Dermis microvascular lymphatic vessel endothelial cell (primary cell): ENCODE data around the gene NYAP2. TPM values are rescaled to one million over a fixed set of nuclear protein-coding genes. Genes with fewer than 3 reads are reported as not detected.

ENCODE experiments used
- DNase-seq, 2 donors: peaks; one replicate each; pipeline versions ENCODE4 v3.0.0 to v3.0.0-alpha.2; 2010; ENCODE audit warnings: low read depth in 2 of 2
- total RNA-seq: library from RNA; depleted of rRNA; stranded (reverse); fragments of >200 nt; gene quantifications from 2 replicates; pipeline ENCODE4 v1.2.1, GENCODE V29; 2014

NYAP2 gene
- total RNA-seq, 1 donor from 2014 or later: not detected

- no peak for DNase-seq
Observed at GRCh38 chr2:225556461-225556860, 157.0 kb downstream of the NYAP2 start.

- no peak for DNase-seq
Observed at GRCh38 chr2:225558399-225559071, 159.0 kb downstream of the NYAP2 start.

- no peak for DNase-seq
Observed at GRCh38 chr2:225559072-225559415, 159.5 kb downstream of the NYAP2 start.

DNA sequence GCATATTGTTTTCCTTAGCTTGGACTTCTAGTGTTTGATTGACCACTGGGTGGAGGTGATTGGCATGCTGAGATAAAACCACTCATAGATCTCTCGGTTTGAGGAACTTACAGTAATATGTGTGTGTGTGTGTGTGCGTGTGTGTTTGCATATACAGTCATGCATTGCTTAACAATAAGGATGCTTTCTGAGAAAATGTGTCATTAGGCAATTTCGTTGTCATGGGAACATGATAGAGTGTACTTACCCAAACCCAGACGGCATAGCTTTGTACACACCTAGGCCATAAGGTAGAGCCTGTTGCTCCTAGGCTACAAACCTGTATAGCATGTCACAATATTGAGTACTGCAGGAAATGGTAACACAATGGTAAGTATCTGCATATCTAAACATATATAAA, 167.3 kb downstream of the NYAP2 start:
- DNase-seq: no peak

DNA sequence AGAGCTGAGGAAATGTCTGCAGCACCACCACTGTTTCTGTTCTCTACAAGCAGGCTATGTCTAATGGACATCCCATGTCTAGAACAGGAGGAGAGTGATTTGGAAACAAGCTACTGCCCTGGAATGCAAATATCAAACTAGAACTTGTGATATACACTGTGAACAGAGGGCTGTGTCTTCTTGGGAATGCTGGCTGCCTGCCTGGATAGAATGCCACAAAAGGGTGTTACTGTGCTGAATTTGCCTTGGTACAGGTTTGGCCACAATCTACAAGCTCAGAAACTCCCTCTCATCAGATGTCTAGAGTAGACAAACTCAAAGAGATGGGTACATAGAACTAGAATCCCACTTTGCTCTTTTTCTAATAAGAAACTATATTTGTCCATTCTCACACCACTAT, 170.5 kb downstream of the NYAP2 start:
- DNase-seq: no peak

DNA sequence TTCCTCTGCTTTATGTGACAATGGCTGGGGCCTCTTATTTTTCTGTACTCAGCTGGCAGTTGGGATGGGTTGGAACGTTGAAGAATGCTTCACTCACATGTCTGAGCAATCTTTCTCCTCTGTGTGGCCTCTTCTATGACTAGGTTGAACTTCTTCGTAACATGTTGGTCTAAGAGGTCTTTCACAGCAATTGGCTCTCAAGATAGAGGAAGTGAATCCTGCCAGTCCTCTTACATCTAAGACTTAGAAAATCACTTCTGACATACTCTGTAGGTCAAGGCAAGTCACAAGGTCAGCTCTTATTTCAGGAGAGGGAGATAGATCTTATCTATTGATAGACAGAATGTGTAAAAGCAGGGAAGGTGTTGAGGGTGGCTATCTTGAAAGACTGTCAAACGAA, 174.1 kb downstream of the NYAP2 start:
- no peak for DNase-seq

GRCh38 chr2:225574582-225575138, 175.2 kb downstream of the NYAP2 start:
- no peak for DNase-seq

DNA sequence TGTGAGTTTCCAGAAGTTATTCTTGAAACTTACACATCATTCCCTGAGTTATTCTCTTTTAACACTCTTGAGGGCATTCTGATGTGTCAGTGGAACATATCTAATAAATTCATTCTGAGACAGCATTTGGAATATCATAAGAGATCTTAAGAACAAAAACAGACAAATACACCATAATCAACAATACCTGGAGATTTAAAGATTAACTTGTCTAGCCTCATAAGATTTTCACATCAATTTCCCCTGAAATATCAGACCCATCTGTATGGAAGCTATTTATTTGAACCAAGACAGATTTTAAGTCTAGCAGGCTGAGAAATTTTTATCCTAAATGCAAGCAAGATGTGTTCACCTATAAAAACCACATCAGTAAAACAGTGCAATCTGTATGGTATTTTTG, 181.6 kb downstream of the NYAP2 start:
- DNase-seq: no peak

GRCh38 chr2:225581906-225582305, 182.4 kb downstream of the NYAP2 start:
- no peak for DNase-seq

- DNase-seq: no peak
Observed at GRCh38 chr2:225582355-225583116, 183.0 kb downstream of the NYAP2 start.

- DNase-seq: no peak
Observed at GRCh38 chr2:225584796-225585195, 185.3 kb downstream of the NYAP2 start.

- DNase-seq: no peak
Observed at GRCh38 chr2:225590932-225591331, 191.4 kb downstream of the NYAP2 start.

GRCh38 chr2:225597911-225598310, 198.4 kb downstream of the NYAP2 start:
- no peak for DNase-seq

DNA sequence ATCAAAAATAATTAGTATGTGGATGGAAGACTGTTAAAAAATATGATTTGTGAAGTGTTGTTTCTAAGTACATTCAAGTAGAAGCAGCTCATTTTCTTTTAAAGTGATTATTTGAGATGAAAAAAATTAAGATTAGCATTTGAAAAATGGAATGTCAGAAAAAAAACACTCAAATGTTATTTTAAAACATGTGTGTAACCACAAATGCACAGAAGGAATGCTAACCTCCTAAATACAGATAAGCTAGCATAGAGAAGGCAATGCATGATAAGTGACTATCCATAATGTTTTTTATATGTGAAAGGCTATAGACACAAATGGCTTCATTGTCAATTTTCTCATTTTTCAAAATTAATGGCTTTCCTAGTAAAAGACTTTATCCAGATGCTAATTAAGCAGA, 198.9 kb downstream of the NYAP2 start:
- DNase-seq: no peak

DNA sequence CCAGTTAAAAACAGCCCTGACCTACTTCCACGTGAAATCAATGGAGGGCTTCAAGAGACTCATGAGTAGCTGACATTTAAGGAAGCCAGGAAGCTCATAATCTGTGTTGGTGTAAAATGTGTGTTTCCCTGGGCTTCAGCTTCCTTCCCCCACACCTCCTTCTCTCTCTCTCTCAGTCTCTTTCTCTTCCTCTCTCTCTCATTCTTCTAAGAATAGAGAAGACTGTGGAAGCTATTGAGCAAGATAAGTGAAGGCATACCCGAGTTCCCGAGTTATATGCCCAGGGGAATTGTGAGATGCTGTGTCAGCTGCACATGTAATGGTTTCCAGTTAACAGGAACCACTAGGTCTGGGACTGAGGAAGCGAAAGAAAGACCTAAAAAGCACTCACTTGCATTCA, 199.4 kb downstream of the NYAP2 start:
- DNase-seq: no peak

DNA sequence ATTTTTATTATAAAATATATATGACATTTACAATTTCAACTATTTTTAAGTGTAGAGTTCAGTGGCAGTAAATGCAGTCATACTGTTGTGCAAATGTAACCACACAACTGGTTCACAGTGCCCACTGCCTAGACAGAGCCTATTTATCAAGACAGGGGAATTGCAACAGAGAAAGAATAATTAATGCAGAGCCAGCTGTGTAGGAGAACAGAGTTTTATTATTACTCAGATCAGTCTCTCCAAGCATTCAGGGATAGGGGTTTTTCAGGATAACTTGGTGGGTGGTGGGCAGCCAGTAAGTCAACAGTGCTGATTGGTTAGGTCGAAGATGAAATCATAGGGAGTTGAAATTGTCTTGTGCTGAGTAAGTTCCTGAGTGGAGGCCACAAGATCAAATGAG, 200.3 kb downstream of the NYAP2 start:
- no peak for DNase-seq

DNA sequence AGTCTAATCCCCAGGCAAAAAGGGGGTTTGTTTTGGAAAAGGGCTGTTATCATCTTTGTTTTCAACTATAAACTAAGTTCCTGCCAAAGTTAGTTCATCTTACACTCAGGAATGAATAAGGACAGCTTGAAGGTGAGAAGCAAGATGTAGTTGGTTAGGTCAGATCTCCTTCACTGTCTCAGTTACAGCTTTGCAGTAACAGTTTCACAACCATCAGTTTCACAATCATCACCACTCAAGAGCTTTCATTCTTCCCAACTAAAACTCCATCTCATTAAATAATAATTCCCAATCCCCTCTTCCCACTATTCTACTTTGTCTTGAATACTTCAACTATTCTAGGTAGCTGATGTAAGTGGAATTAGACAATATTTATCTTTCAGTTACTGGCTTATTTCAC, 200.9 kb downstream of the NYAP2 start:
- DNase-seq: no peak

DNA sequence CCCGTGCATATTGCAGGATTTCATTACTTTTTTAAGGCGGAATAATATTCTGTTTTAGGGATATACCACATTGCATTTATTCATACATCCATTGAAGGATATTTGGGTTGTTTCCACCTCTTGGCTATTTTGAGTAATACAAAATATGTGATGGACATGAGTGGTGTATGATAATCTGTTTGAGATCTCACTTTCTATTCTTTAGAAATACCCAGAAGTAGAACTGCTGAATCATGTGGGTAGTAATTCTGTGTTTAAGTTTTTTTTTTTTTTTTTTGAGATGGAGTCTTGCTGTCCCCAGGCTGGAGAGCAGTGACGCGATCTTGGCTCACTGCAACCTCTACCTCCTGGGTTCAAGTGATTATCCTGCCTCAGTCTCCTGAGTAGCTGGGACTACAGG, 201.4 kb downstream of the NYAP2 start:
- no peak for DNase-seq

DNA sequence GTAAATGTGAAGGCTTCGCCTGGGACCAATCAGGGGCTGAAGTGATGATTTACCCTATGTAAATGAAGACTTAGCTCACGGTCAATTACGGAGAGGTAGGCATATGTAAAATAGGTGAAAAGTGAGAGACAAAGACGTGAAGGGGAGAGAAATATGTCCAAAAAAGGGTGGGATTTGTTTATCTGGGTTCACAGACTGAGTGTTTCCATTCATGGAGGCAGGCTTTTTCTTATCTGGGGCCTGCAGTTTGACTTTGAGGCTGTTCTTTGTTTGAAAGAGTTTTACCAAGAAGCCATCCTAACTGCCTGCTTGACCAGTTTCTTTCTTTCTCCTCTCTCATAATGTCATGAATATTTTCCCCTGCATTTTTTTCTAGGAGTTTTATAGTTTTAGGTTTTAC, 202.7 kb downstream of the NYAP2 start:
- no peak for DNase-seq

DNA sequence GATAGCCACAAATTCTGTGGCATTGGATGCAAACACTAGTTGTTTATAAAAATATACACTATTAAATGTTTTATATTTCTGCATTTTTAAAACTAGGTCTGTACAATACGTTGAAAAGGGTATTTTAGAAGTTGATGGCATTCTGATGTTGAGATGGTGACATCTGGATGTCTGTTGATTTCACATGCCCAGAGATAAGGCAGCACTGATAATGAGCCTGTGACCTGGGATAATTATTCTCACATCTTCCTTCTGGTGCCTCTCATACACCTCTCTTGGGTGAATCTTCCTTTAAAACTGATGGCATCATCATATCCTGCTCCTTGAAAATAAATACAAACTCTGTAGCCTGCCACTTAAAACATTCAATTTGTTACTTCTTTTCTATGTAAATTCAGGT, 208.6 kb downstream of the NYAP2 start:
- DNase-seq: no peak

GRCh38 chr2:225612636-225613035, 213.1 kb downstream of the NYAP2 start:
- no peak for DNase-seq

DNA sequence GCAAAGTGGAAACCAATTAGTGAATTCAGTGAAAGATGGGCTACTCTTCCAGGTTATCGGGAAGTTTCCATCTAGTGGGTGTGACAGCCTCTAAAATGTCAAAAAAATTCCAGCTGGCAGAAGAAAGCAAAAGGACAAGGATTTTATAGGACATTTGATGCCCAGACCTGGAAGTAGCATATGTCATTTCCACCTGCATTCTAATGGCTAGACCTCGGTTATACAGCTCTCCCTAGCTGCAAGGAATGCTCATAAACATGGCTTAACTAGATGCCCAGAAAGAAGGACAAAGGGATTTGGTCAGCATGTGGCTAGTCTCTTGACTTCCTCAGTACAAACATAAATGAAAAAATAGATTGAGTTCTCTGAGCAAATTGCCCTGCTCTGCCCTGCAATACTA, 215.4 kb downstream of the NYAP2 start:
- DNase-seq: no peak

GRCh38 chr2:225615514-225615913, 216.0 kb downstream of the NYAP2 start:
- no peak for DNase-seq
